Ovary (tissue), 9 donors: ENCODE measurements around the gene SAMD4A. TPM values are rescaled to one million over a fixed set of nuclear protein-coding genes. Genes with fewer than 3 reads are reported as not detected.

Source experiments
- DNase-seq, 5 donors: peaks; one replicate each; pipeline ENCODE4 v3.0.0-alpha.2; 2019 to 2020
- H3K27ac ChIP-seq, 2 donors: fragments of 200-600 bp; one replicate each; pipeline versions ENCODE4 v1.5.1 to v1.8.0; 2019 to 2022
- H3K27me3 ChIP-seq: fragments of 200-600 bp; one replicate; pipeline ENCODE4 v1.8.0; 2022
- H3K36me3 ChIP-seq: fragments of 200-600 bp; sonication (generic); one replicate; pipeline ENCODE4 v1.5.1; 2019
- H3K4me1 ChIP-seq: one replicate; pipeline ENCODE4 v1.8.1; 2013; ENCODE audit warnings: mild to moderate bottlenecking, moderate library complexity; ENCODE audit not compliant: insufficient read depth
- H3K4me3 ChIP-seq: fragments of 200-600 bp; sonication (generic); one replicate; pipeline ENCODE4 v1.5.1; 2017
- H3K9me3 ChIP-seq, 2 donors: fragments of 200-600 bp in 1 of 2; sonication (generic) in 1 of 2; one replicate each; pipeline versions ENCODE4 v1.5.1 to v1.8.1; 2013 to 2019; ENCODE audit warnings: mild to moderate bottlenecking in 1 of 2, moderate library complexity in 1 of 2
- CTCF ChIP-seq, 3 donors: fragments of 450-650 bp in 2 of 3; fragments of 200-600 bp in 1 of 3; IDR thresholded peaks; one replicate each; pipeline versions ENCODE4 v1.5.1 to v1.8.0; 2016 to 2022; ENCODE audit warnings: antibody characterized with exemption in 3 of 3, mild to moderate bottlenecking in 1 of 3
- EP300 ChIP-seq: sonication (generic); formaldehyde crosslinking; IDR thresholded peaks from one replicate; pipeline ENCODE4 v1.6.1; 2017; ENCODE audit warnings: antibody characterized with exemption
- POLR2A ChIP-seq: fragments of 450-650 bp; IDR thresholded peaks from one replicate; pipeline ENCODE4 v1.6.1; 2017; ENCODE audit warnings: antibody characterized with exemption, mild to moderate bottlenecking, moderate library complexity
- WGBS, 3 donors: extraction: QIAGEN DNeasy Blood & Tissue Kit in 1 of 3; methylation state at CpG; one replicate each; pipeline versions ENCODE4 v1.1.5 to v1.1.7; 2013 to 2017; 5-methylcytosine and 5-hydroxymethylcytosine counted together
- intact Hi-C, 4 donors: fragments of 100-400 bp; cut with DNase I; formaldehyde crosslinking; loops; one replicate each; pipeline versions ENCODE4 v1.11.0 to v1.15.1; 2022 to 2023
- polyA plus RNA-seq, 2 donors: library from polyadenylated mRNA; stranded (reverse); fragments of 200-250 nt in 1 of 2; fragments of 350-450 nt in 1 of 2; fragmentation: Illumina TruSeq in 1 of 2; extraction: RNeasy Lipid Tissue Mini Kit (QIAGEN cat#74804) in 1 of 2; gene quantifications; one replicate each; pipeline ENCODE4 v1.2.3, GENCODE V29; 2013 to 2014
- total RNA-seq, 7 donors: library from RNA; depleted of rRNA in 2 of 7; stranded (reverse); fragments of >200 nt in 2 of 7; fragmentation: NEBNext Ultra II Directional in 3 of 7; extraction: Animal tissue kit (Norgen Biotek cat#: 25700) in 3 of 7; gene quantifications; one replicate each; pipeline versions ENCODE4 v1.1.0 to v1.2.4, GENCODE V29; 2016 to 2023
- donor health status: DM: no; HTN: no; CAD: no; lungs with moderate emphysema.
- donor health status: DM: no; HTN: no; CAD: no.
- donor health status: Bipolar disorder and iron deficiency.
- donor health status: DM: yes; HTN: yes; CAD: no.
- donor health status: DM: no; HTN: no; CAD: no.
- donor health status: DM: yes; HTN: yes; CAD: no.

SAMD4A gene
- total and polyA plus RNA-seq, 9 donors, result 2.3 to 22.4 (median 7.3) TPM

GRCh38 chr14:54606178-54606577 is 39.2 kb downstream of the SAMD4A start:
- intact Hi-C loops, result no loop called here
- no peaks in the 10 kb centered on the region for H3K27me3 ChIP-seq
- TF ChIP-seq CTCF (IDR thresholded peaks at IDR 0.05), result no peak
- no peak for TF ChIP-seq EP300
- TF ChIP-seq POLR2A, result no peak
- no peaks in the 10 kb centered on the region for H3K36me3 ChIP-seq
- H3K9me3 ChIP-seq, result no peaks in the 10 kb centered on the region
- peaks cover 2% of the 10 kb centered on the region for H3K4me1 ChIP-seq
- 65 to 73% (median 67%) methylated on average over 10 of the region's 10 CpGs for WGBS, 3 donors
- no peak for DNase-seq
- no peak overlapping the region for H3K4me3 ChIP-seq
- H3K27ac ChIP-seq, result no peak overlapping the region

GRCh38 chr14:54606631-54607133 is 39.8 kb downstream of the SAMD4A start:
- no peaks in the 10 kb centered on the region for H3K36me3 ChIP-seq
- TF ChIP-seq CTCF (IDR thresholded peaks at IDR 0.05), result no peak
- TF ChIP-seq EP300, result no peak
- no peak overlapping the region for H3K4me3 ChIP-seq
- no peaks in the 10 kb centered on the region for H3K27me3 ChIP-seq
- no peaks in the 10 kb centered on the region for H3K9me3 ChIP-seq
- WGBS, 3 donors, result 36 to 59% (median 49%) methylated on average over 3 of the region's 3 CpGs
- H3K4me1 ChIP-seq, result peaks cover 2% of the 10 kb centered on the region
- intact Hi-C loops, result no loop called here
- no peak overlapping the region for H3K27ac ChIP-seq
- DNase-seq, result no peak

- Histone ChIP-seq H3K27ac (no peak overlapping the region), H3K4me1 (peaks cover 2% of the 10 kb centered on the region), H3K36me3 (no peaks in the 10 kb centered on the region), H3K9me3 (no peaks in the 10 kb centered on the region), H3K27me3 (no peaks in the 10 kb centered on the region), H3K4me3 (no peak overlapping the region)
- intact Hi-C loops, result no loop called here
- WGBS, 3 donors, result 69 to 82% (median 74%) methylated on average over 5 of the region's 5 CpGs
- no peak for DNase-seq
- TF ChIP-seq POLR2A (no peak), CTCF (IDR thresholded peaks at IDR 0.05) (no peak), EP300 (no peak)
These were observed 42.6 kb downstream of the SAMD4A start for GRCh38 chr14:54609576-54609975.

GRCh38 chr14:54610051-54610977 is 43.4 kb downstream of the SAMD4A start:
- TF ChIP-seq CTCF (IDR thresholded peaks at IDR 0.05) (no peak), EP300 (no peak), POLR2A (no peak)
- Histone ChIP-seq H3K36me3 (no peaks in the 10 kb centered on the region), H3K27ac (no peak overlapping the region), H3K4me3 (no peak overlapping the region), H3K4me1 (peaks cover 2% of the 10 kb centered on the region), H3K9me3 (no peaks in the 10 kb centered on the region), H3K27me3 (no peaks in the 10 kb centered on the region)
- no peak for DNase-seq
- intact Hi-C loops, result no loop called here
- 22 to 36% (median 30%) methylated on average over 12 of the region's 12 CpGs for WGBS, 3 donors
